Inflammatory macrophage (primary cell): ENCODE measurements around the gene DSCAM.
"Not testable (repeated sequence)": the region's sequence is repeated elsewhere in the genome, so short reads cannot be mapped to it uniquely, and the experiment has no call there.

ENCODE experiments used
- DNase-seq, 2 donors: peaks; one replicate each; pipeline ENCODE4 v3.0.0-alpha.2; 2020 to 2022

Gene DSCAM

GRCh38 chr21:40517646-40518045, 329.3 kb downstream of the DSCAM start:
- no peak for DNase-seq

- peak; percentile 9 to 55 for DNase-seq
Observed at GRCh38 chr21:40516335-40516734, 330.6 kb downstream of the DSCAM start.

GRCh38 chr21:40512590-40512989, 334.4 kb downstream of the DSCAM start:
- no peak for DNase-seq

DNA sequence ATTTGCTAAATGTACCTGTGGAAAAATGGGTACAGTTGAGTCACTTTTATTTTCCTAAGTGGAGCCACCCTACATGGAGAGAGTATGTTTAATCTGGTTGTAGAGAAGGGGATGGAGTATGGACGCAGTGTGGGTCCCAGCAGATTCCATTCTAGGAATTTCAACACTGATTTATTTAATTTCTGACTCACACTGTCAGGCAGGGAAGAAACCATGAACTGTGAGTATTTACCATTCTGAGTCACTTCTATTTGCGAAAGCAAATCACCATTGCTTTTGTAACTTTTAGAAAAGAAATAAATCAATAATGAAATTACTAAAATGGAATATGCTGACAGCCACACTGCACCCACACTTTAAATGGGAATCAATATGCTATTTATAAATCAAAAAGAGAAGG, 339.0 kb downstream of the DSCAM start:
- DNase-seq: no peak

DNA sequence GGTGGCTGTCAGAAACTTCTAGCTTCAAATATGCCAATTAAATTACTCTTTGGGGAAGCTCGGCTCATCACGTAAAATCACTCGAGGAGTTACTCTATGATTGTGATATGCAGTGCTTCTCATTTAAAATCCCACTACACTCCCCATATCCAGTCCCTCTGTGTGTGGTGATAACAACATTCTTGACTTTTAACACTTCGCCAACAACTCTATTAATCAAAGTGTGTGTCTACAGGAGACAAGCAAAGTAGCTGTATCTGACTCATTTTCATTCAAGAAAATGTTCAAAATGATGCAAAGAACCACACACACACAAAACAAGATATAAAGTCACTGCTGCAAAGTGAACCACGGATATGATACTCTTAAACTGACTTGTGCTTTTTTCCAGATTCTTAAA, 341.3 kb downstream of the DSCAM start:
- DNase-seq: no peak

DNA sequence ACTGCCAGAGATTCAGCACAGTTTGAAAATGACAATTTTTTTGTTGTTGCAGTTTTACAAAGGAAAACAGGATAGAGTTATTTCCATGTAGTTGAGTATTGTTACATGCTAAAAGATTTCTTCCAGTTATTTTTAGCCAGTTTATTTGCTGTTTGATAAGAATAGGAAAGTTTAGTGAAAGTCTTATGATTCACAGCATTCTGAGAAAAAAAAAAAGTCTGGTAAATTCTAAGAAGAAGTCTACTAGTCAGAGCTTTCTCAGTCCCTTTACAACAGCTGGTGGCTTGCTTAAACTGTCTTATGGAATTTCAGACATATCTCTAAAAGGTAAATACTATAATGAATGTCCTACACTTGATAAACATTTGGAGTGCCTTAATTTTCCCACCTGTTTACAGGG, 341.7 kb downstream of the DSCAM start:
- DNase-seq: no peak

GRCh38 chr21:40504825-40505224, 342.1 kb downstream of the DSCAM start:
- DNase-seq: no peak

DNA sequence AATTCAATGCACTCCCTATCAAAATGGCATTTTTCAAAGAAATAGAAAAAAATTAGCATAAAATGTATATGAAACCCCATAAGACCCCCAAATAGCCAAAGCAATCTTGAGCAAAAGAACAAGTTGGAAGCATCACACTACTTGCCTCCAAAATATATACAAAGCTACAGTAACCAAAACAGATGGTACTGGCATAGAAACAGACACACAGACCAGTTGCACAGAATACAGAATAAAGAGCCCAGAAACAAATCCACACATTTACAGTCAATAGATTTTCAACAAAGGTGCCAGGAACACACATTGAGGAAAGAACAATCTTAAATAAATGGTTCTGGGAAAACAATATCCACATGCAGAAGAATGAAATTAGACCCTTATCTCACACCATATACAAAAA, 350.8 kb downstream of the DSCAM start:
- no peak for DNase-seq

- no peak for DNase-seq
Observed at GRCh38 chr21:40490408-40490807, 356.6 kb downstream of the DSCAM start.

GRCh38 chr21:40489001-40489400, 358.0 kb downstream of the DSCAM start:
- no peak for DNase-seq

DNA sequence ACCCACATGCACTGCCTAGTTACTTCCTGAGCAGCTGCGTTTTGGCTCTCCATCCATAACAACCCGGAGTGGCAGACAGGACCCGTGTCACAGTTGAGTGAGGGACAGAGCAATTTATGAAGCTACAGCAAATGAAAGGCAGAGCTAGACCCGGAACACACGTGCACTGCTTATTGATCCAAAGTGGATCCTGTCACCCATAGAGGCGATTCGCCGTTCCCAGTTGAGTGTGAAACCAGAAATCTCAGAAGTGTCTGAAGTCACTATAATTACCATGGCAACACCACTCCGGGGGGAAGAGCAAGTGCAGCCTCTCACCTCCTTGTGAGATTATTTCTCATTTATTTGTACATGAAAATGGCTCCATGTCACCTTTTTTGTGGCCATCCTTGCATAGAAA, 365.2 kb downstream of the DSCAM start:
- no peak for DNase-seq

DNA sequence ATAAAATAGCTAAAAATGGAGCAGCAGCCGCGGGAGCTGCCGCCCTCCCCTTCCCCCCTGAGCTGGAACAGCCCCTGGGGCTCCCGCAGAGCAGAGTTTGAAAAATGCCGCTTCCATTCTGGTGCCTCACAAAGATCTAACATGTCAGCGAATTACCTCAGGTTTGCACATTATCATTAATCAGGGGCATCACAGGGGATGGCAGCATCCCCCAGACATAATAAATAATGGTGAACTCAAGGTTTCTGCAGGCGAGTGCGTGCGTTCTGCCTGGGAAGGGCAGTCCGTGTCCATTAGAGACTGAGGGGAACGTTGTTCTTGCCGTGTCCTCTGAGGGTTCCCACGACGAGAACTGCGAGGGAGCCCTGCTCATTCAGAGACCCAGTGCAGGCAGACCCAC, 372.4 kb downstream of the DSCAM start:
- no peak for DNase-seq

DNA sequence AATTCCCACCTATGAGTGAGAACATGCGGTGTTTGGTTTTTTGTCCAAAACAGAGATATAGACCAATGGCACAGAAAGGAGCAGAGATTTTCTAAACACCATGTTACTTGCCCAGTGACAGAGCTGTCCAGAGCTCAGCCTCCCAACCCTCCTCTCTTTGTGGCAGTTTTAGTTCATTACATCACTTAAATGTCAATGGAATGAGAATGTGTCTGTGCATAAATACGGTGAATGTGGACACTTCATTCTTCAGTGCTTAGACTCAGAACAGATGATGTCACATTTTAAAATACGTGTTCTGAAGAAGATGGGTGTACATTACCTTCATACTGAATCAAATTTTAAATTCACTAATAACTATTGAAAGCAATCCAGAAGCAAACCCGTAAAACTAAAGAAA, 374.9 kb downstream of the DSCAM start:
- DNase-seq: no peak

DNA sequence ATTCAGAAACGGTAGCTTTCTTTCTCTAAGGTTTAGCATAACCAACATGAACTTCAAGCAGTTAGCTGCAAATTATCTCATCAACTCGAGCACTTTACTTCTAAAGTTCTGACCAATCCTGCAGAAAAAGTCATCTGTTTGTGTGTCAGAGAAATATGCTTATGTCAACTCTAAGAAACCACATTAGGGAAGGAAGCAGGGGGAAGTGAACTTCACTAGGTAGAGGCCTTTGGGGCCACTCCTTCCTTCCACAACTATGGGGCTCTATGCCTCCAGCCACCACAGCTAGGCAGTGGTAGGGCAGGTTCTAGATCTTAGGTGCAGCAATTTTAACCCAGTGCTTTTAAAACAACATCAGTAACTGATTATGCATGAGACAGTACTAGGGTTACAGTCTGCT, 375.9 kb downstream of the DSCAM start:
- peak; percentile 44 to 59 for DNase-seq

DNA sequence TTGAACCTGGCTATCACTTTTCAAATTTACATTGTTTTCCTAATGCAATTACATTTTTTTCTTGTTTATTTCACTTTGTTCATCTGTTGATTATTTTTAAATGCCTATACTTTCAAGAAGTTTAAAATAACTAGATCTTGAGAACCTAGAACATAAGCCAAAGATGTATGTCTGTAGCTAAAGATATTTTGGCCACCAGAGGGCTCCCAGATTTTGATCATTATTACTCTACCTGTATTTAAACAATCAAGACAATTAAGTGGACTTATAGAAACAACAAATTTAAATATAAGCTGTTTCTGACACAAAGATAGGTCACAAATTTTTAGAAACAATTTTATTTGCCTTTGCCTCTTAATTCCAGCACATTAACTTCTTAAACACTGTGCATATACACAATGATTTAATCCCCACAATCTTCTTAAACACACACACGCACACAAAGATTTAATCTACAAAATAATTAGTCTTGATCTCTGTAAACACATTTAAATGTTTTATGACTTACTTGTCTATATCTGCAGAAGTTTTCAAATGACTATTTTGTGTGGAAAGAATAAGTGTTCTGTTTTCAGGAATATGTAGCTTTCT, 380.0 kb downstream of the DSCAM start:
- peak; percentile 20 to 50 for DNase-seq

DNA sequence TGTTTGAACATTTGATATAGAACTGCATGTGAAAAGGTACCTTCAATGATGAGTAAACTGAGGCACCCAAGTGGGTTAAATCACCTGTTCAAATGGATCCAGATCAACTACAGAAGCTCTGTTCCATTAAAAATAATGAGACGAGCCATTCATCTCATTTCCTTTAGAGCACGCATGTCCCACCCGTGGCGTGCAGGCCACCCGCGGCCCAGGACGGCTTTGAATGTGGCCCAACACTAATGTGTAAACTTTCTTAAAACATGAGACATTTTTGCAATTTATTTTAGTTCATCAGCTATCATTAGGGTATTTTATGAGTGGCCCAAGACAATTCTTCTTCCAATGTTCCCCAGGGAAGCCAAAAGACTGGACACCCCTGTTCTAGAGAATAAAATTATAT, 381.6 kb downstream of the DSCAM start:
- no peak for DNase-seq

GRCh38 chr21:40463176-40463575, 383.8 kb downstream of the DSCAM start:
- no peak for DNase-seq

- DNase-seq: no peak
Observed at GRCh38 chr21:40461008-40461407, 385.9 kb downstream of the DSCAM start.

GRCh38 chr21:40457741-40458140, 389.2 kb downstream of the DSCAM start:
- DNase-seq: no peak

GRCh38 chr21:40454057-40454456, 392.9 kb downstream of the DSCAM start:
- DNase-seq: no peak

DNA sequence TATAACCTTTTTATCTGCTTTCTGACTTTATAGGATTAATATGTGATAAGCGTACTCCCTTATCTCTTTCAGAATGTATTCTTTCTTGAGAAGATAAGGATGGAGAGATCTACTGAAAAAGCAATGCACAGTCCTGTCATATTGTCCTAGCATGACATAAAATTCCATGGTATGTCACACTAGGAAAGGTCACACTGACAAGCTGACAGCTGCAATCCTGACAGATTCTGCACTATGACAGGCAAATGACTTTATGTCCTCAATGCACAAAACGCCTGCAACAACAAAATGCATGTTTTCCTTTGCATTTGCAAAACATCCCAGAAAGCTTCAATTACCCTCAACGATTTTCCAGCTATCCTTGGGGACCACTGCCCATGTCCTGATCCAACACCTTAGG, 393.8 kb downstream of the DSCAM start:
- DNase-seq: no peak

- no peak for DNase-seq
Observed at GRCh38 chr21:40452548-40452947, 394.4 kb downstream of the DSCAM start.

- no peak for DNase-seq
Observed at GRCh38 chr21:40447016-40447415, 399.9 kb downstream of the DSCAM start.

GRCh38 chr21:40445349-40445921, 401.5 kb downstream of the DSCAM start:
- no peak for DNase-seq

DNA sequence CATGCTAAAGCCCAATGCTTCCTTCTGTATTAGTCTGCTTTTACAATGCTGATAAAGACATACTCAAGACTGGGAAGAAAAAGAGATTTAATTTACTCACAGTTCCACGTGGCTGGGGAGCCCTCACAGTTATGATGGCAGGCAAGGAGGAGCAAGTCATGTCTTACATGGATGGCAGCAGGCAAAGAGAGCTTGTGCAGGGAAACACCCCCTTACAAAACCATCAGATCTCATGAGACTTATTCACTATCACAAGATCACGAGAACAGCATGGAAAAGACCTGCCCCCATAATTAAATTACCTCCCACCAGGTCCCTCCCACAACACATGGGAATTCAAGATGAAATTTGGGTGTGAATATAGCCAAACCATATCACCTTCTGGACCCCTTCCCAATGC, 407.4 kb downstream of the DSCAM start:
- not testable (repeated sequence) for DNase-seq
